22Rv1 (cell line): ENCODE data around the gene CALHM5.

Source experiments
- CTCF ChIP-seq: fragments of 450-650 bp; IDR thresholded peaks from 2 replicates; pipeline ENCODE4 v1.5.1; 2017; ENCODE audit warnings: mild to moderate bottlenecking
- ZFX ChIP-seq: fragments of 450-650 bp; IDR thresholded peaks from 2 replicates; pipeline ENCODE4 v1.6.1; 2017; ENCODE audit warnings: antibody characterized with exemption, borderline replicate concordance

GRCh38 chr6:116472706-116473105, 38.7 kb upstream of the CALHM5 start:
- TF ChIP-seq CTCF (no peak), ZFX (no peak)
